Tibial nerve (tissue), 4 donors: ENCODE measurements around the gene SLC22A3. TPM values are rescaled to one million over a fixed set of nuclear protein-coding genes. Genes with fewer than 3 reads are reported as not detected.
"Not testable (repeated sequence)": the region's sequence is repeated elsewhere in the genome, so short reads cannot be mapped to it uniquely, and the experiment has no call there.

Experiments
- DNase-seq, 2 donors: peaks; one replicate each; pipeline ENCODE4 v3.0.0-alpha.2; 2019; ENCODE audit warnings: low spot score in 2 of 2
- H3K27ac ChIP-seq, 4 donors: fragments of 200-600 bp; sonication (generic) in 3 of 4; one replicate each; pipeline ENCODE4 v1.5.1; 2017 to 2019; ENCODE audit warnings: mild to moderate bottlenecking in 1 of 4
- H3K27me3 ChIP-seq, 2 donors: fragments of 200-600 bp; sonication (generic) in 1 of 2; one replicate each; pipeline versions ENCODE4 v1.5.1 to v1.6.0; 2017 to 2019
- H3K36me3 ChIP-seq, 3 donors: fragments of 200-600 bp; sonication (generic); one replicate each; pipeline ENCODE4 v1.5.1; 2018 to 2019
- H3K4me1 ChIP-seq, 4 donors: fragments of 200-600 bp; sonication (generic) in 3 of 4; one replicate each; pipeline ENCODE4 v1.5.1; 2017 to 2019
- H3K4me3 ChIP-seq, 4 donors: fragments of 200-600 bp; sonication (generic) in 3 of 4; one replicate each; pipeline ENCODE4 v1.5.1; 2017 to 2019; ENCODE audit warnings: mild to moderate bottlenecking in 1 of 4, moderate library complexity in 1 of 4
- H3K9me3 ChIP-seq, 4 donors: fragments of 200-600 bp; sonication (generic) in 3 of 4; one replicate each; pipeline ENCODE4 v1.5.1; 2017 to 2019
- EP300 ChIP-seq, 2 donors: sonication (generic); formaldehyde crosslinking; IDR thresholded peaks; one replicate each; pipeline ENCODE4 v1.6.1; 2017; ENCODE audit warnings: antibody characterized with exemption in 2 of 2, mild to moderate bottlenecking in 1 of 2
- POLR2A ChIP-seq, 2 donors: fragments of 450-650 bp; IDR thresholded peaks; one replicate each; pipeline ENCODE4 v1.6.1; 2017; ENCODE audit warnings: antibody characterized with exemption in 2 of 2, mild to moderate bottlenecking in 2 of 2, moderate library complexity in 2 of 2
- WGBS, 2 donors: methylation state at CpG; one replicate each; pipeline ENCODE4 v1.1.5; 2018; 5-methylcytosine and 5-hydroxymethylcytosine counted together
- total RNA-seq, 4 donors: library from RNA; depleted of rRNA; stranded (reverse); fragments of >200 nt; gene quantifications; one replicate each; pipeline ENCODE4 v1.1.0, GENCODE V29; 2016
- TF ChIP-seq, protein P1 (sequence below), 5 experiments: fragments of 200-600 bp in 3 of 5; fragments of 450-650 bp in 2 of 5; sonication (generic) in 3 of 5; IDR thresholded peaks; one replicate each; pipeline ENCODE4 v1.5.1; 2016 to 2019; ENCODE audit warnings: antibody characterized with exemption in 5 of 5, mild to moderate bottlenecking in 3 of 5, moderate library complexity in 2 of 5

The SLC22A3 gene
- total RNA-seq, 4 donors from 2014 or later: 76.8 to 361 (median 263) TPM

DNA sequence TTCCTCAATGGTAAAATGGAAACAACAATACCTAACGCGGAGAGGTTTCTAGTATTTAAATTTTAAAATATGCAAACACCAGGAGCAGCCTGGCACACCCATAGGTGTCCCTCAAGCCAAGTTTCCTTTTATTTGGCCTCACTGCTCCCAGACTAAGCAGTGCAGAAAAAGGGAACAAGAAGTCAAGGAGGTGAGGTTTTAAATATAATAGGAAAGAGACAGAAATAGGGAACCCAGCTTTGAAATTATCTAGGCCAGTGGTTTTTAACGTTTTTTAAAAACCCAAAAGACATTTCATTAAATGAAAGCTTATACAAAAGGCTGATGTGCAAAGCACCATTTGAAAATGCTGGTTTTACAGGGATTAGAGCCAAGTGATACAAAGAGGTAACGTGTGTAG lies 109.6 kb downstream of the SLC22A3 start:
- WGBS, 2 donors: 55 to 61% methylated on average over 4 of the region's 4 CpGs

DNA sequence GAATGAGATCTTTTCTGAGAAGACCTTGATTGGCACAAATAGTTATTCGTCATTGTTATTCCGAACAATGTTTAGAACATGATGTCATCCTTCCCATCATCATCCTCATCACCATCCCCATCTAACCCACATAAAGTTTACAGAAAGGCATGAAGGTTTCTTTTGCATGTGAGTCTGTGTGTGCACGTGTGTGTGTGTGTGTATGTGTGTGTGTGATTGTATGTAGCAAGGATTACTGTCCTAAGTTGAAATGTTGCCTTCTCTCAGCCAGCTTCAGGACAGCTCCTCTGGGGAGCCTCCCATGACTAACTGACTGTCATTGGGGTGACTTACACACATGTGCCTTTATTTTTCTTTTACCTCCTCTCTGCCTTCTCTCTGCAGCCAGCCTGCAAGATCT lies 113.5 kb downstream of the SLC22A3 start:
- WGBS, 2 donors: 74 to 87% methylated on average over 3 of the region's 3 CpGs
- no peak for DNase-seq
- Histone ChIP-seq H3K36me3 (no peaks in the 10 kb centered on the region), H3K27ac (no peak overlapping the region), H3K4me1 (peaks cover 0 to 7% (median 0%) of the 10 kb centered on the region in 4 donors), H3K27me3 (no peaks in the 10 kb centered on the region), H3K4me3 (no peak overlapping the region), H3K9me3 (no peaks in the 10 kb centered on the region)
- TF ChIP-seq POLR2A (IDR thresholded peaks at IDR 0.05): no peak
- TF ChIP-seq EP300 (IDR thresholded peaks at IDR 0.05): no peak
- TF ChIP-seq, protein P1, sequence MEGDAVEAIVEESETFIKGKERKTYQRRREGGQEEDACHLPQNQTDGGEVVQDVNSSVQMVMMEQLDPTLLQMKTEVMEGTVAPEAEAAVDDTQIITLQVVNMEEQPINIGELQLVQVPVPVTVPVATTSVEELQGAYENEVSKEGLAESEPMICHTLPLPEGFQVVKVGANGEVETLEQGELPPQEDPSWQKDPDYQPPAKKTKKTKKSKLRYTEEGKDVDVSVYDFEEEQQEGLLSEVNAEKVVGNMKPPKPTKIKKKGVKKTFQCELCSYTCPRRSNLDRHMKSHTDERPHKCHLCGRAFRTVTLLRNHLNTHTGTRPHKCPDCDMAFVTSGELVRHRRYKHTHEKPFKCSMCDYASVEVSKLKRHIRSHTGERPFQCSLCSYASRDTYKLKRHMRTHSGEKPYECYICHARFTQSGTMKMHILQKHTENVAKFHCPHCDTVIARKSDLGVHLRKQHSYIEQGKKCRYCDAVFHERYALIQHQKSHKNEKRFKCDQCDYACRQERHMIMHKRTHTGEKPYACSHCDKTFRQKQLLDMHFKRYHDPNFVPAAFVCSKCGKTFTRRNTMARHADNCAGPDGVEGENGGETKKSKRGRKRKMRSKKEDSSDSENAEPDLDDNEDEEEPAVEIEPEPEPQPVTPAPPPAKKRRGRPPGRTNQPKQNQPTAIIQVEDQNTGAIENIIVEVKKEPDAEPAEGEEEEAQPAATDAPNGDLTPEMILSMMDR (IDR thresholded peaks at IDR 0.05): no peak

More for the DNA sequence above, 109.6 kb downstream of the SLC22A3 start:
- TF ChIP-seq, protein P1 (IDR thresholded peaks at IDR 0.05): no peak
- TF ChIP-seq POLR2A (IDR thresholded peaks at IDR 0.05): no peak
- no peak for TF ChIP-seq EP300 (IDR thresholded peaks at IDR 0.05)
- Histone ChIP-seq H3K36me3 (no peaks in the 10 kb centered on the region), H3K9me3 (no peaks in the 10 kb centered on the region), H3K27ac (no peak overlapping the region), H3K27me3 (no peaks in the 10 kb centered on the region), H3K4me3 (no peak overlapping the region), H3K4me1 (peaks cover 0 to 23% (median 5%) of the 10 kb centered on the region in 4 donors)
- DNase-seq: no peak

DNA sequence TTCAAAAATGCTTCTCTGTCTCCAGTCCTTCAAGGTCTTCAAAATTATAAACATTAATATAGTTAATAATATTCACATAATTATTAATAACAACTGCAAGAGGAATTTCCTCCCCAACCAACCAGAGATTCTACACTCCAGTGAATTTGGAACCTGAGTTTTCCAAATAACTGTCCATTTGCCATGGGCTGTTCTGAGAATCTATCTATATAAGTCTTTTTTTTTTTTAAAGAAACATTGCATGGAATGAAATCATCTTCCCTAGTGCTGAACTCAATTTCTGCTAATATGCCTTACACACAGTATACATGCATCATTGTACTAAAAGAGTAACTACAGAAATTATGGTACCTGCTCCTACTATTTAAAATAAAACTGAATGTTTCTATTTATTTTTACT lies 113.9 kb downstream of the SLC22A3 start:
- no peak for TF ChIP-seq EP300 (IDR thresholded peaks at IDR 0.05)
- TF ChIP-seq POLR2A (IDR thresholded peaks at IDR 0.05): no peak
- TF ChIP-seq, protein P1 (IDR thresholded peaks at IDR 0.05): no peak
- no peaks in the 10 kb centered on the region for H3K27me3 ChIP-seq
- no peak overlapping the region for H3K4me3 ChIP-seq
- H3K9me3 ChIP-seq: no peaks in the 10 kb centered on the region
- H3K4me1 ChIP-seq: peaks cover 0 to 7% (median 0%) of the 10 kb centered on the region in 4 donors
- H3K27ac ChIP-seq: no peak overlapping the region
- H3K36me3 ChIP-seq: no peaks in the 10 kb centered on the region
- DNase-seq: no peak

DNA sequence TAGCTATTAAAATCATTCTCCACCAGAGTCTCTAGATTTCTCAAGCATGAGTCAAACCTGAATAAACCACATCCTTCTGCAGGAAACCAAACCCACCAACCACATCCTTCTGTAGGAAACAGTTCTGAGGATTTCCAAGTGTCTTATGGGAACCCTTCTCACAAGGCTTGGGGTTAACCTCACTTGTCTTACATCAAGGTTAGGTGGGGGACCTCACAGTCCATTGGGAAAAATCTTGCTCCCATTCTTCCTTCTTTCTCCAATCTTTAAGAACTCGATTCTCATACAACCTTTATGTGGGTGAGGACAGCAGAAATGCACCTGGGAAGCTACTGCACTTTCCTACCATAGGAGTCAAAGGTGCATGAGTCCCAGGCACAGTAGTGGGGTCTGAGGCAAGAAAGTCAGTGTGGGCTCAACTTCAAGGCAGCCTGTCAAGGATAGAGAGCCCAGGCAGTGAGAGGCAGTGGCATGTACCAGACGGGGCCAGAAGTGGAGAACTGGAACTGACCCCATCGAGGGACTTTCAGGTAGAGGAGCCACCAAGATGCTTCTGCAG lies 114.5 kb downstream of the SLC22A3 start:
- no peak for TF ChIP-seq POLR2A (IDR thresholded peaks at IDR 0.05)
- TF ChIP-seq, protein P1 (IDR thresholded peaks at IDR 0.05): no peak
- no peak for TF ChIP-seq EP300 (IDR thresholded peaks at IDR 0.05)
- DNase-seq: no peak
- Histone ChIP-seq H3K27me3 (no peaks in the 10 kb centered on the region), H3K27ac (no peak overlapping the region), H3K4me3 (no peak overlapping the region), H3K9me3 (no peaks in the 10 kb centered on the region), H3K36me3 (no peaks in the 10 kb centered on the region), H3K4me1 (peaks cover 0 to 5% (median 0%) of the 10 kb centered on the region in 4 donors)
- 69 to 78% methylated on average over 3 of the region's 3 CpGs for WGBS, 2 donors

DNA sequence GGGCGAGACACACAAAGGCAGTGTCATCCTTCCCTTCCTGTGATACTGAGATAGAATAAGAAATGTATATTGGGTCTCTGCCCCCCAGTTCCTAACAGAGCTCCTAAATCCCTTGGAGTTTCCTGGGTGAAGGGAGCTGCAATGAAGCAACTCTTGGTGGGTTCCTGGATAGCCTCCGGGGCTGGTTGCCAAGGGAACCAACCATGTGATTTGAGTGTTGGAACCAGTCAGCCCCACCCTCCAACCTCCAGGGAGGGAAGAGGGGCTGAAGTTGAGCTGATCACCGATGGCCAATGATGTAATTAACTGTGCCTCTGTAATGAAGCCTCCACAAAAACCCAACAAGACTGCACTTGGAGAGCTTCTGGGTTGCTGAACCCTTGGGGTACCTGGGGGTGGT lies 116.6 kb downstream of the SLC22A3 start:
- DNase-seq: no peak
- 57 to 84% methylated on average over 3 of the region's 3 CpGs for WGBS, 2 donors
- Histone ChIP-seq H3K4me3 (no peak overlapping the region), H3K36me3 (no peaks in the 10 kb centered on the region), H3K27me3 (no peaks in the 10 kb centered on the region), H3K27ac (no peak overlapping the region), H3K4me1 (no peaks in the 10 kb centered on the region), H3K9me3 (no peaks in the 10 kb centered on the region)
- TF ChIP-seq POLR2A (IDR thresholded peaks at IDR 0.05): no peak
- no peak for TF ChIP-seq EP300 (IDR thresholded peaks at IDR 0.05)
- TF ChIP-seq, protein P1 (IDR thresholded peaks at IDR 0.05): no peak

DNA sequence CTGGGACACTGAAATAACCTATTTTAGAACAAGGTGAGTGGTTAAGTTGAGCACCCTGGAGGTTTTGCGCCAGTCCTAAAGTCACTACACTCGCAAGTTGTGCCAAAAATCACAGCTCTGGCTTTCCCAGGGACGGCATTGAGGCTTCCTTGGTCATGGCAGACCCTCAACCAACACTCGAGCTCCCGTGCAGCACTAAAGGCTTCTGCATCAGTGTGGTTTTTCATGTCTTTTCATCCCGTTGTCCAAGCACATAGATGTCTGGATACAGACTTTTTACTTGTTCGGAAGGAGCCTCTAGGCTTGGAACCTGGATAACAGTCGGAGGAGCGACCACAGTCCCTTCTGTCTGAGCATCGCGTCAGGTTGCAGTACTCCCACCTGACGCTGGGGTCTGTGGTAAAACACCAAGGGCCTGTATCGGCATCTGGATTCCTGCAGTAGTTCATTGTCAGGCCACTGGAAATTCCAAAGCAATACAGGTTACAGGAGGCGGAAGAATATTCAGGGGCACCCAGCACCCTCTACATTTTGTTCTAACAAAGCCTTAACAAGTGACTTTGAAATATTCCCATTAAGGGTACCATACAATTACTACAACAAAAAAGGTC lies 119.2 kb downstream of the SLC22A3 start:
- 80 to 83% methylated on average over 14 of the region's 14 CpGs for WGBS, 2 donors
- not testable (repeated sequence) for H3K27me3 ChIP-seq, H3K4me3 ChIP-seq

More for the DNA sequence above, 119.2 kb downstream of the SLC22A3 start:
- not testable (repeated sequence) for H3K27ac ChIP-seq, H3K9me3 ChIP-seq, DNase-seq, H3K4me1 ChIP-seq, H3K36me3 ChIP-seq
